SK-N-SH (cell line): Measurements from ENCODE around the gene POM121L12. TPM values are rescaled to one million over a fixed set of nuclear protein-coding genes. Genes with fewer than 3 reads are reported as not detected.

Source experiments
- CTCF ChIA-PET: fragments of 300-600, 350-600 bp; formaldehyde crosslinking; extraction: SDS; loops from one replicate; lab custom pipeline; 2021; lab: Yijun Ruan, JAX
- POLR2A ChIA-PET: fragments of 350-600 bp; sonication (Branson Sonifier 250); formaldehyde crosslinking; extraction: SDS; loops from one replicate; lab custom pipeline; 2020; ENCODE audit warnings: antibody characterized with exemption, inconsistent platforms; lab: Yijun Ruan, JAX
- DNase-seq: peaks from one replicate; pipeline ENCODE4 v3.0.0; 2012
- H2AFZ ChIP-seq: fragments of 200-600 bp; sonication (generic); 2 replicates; pipeline ENCODE4 v1.8.1; 2016; ENCODE audit warnings: antibody characterized with exemption, mild to moderate bottlenecking, low read depth
- H3F3A ChIP-seq: fragments of 200-600 bp; sonication (generic); replicated peaks from 2 replicates; pipeline ENCODE3; 2016; ENCODE audit warnings: antibody characterized with exemption, mild to moderate bottlenecking; ENCODE audit not compliant: insufficient read depth
- H3K27ac ChIP-seq, 2 experiments: fragments of 200-500 bp in 1 of 2; fragments of 200-600 bp in 1 of 2; sonication (Bioruptor generic) in 1 of 2; sonication (generic), shearing (Covaris generic) in 1 of 2; 2 replicates each; pipeline versions ENCODE4 v1.5.1 to v1.6.1; 2014 to 2016; ENCODE audit warnings: low read depth in 2 of 2, inconsistent platforms in 1 of 2, low read length in 1 of 2, mild to moderate bottlenecking in 1 of 2, mixed read lengths in 1 of 2
- H3K27me3 ChIP-seq: fragments of 200-600 bp; sonication (generic), shearing (Covaris generic); 2 replicates; pipeline ENCODE4 v1.6.1; 2016; ENCODE audit warnings: mixed run types; ENCODE audit not compliant: insufficient read depth
- H3K36me3 ChIP-seq, 2 experiments: fragments of 200-500 bp in 1 of 2; fragments of 200-600 bp in 1 of 2; sonication (Bioruptor generic) in 1 of 2; sonication (generic) in 1 of 2; replicated peaks in 1 of 2; 2 replicates each; pipeline versions ENCODE3 to v1.5.1; 2014 to 2016; ENCODE audit warnings: low read length in 1 of 2, mild to moderate bottlenecking in 1 of 2; ENCODE audit not compliant: insufficient read depth in 2 of 2, control insufficient read depth in 1 of 2
- H3K4me1 ChIP-seq, 2 experiments: fragments of 200-500 bp in 1 of 2; fragments of 200-600 bp in 1 of 2; sonication (Bioruptor generic) in 1 of 2; sonication (generic), shearing (Covaris generic) in 1 of 2; 2 replicates each; pipeline versions ENCODE4 v1.5.1 to v1.6.1; 2014 to 2016; ENCODE audit warnings: low read depth in 1 of 2, low read length in 1 of 2, mixed run types in 1 of 2; ENCODE audit not compliant: insufficient read depth in 2 of 2, control insufficient read depth in 1 of 2
- H3K4me2 ChIP-seq: fragments of 200-600 bp; sonication (generic), shearing (Covaris generic); 2 replicates; pipeline ENCODE4 v1.6.1; 2017; ENCODE audit warnings: mixed run types
- H3K4me3 ChIP-seq, 2 experiments: fragments of 200-500 bp in 1 of 2; fragments of 200-600 bp in 1 of 2; sonication (Bioruptor generic) in 1 of 2; sonication (generic), shearing (Covaris generic) in 1 of 2; 2 replicates each; pipeline versions ENCODE4 v1.5.1 to v1.8.1; 2014 to 2016; ENCODE audit warnings: low read depth in 2 of 2, inconsistent platforms in 1 of 2, low read length in 1 of 2, mild to moderate bottlenecking in 1 of 2, mixed read lengths in 1 of 2, moderate library complexity in 1 of 2
- H3K79me2 ChIP-seq: fragments of 200-600 bp; sonication (generic); 2 replicates; pipeline ENCODE4 v1.8.1; 2017; ENCODE audit warnings: mild to moderate bottlenecking; ENCODE audit not compliant: insufficient read depth
- H3K9ac ChIP-seq: fragments of 200-600 bp; sonication (generic); 2 replicates; pipeline ENCODE4 v1.6.1; 2017; ENCODE audit warnings: mixed run types
- H3K9me2 ChIP-seq: fragments of 200-600 bp; sonication (generic); 2 replicates; pipeline ENCODE4 v1.6.1; 2017; ENCODE audit warnings: mixed run types
- H3K9me3 ChIP-seq: fragments of 200-600 bp; sonication (generic); 2 replicates; pipeline ENCODE4 v1.6.1; 2017; ENCODE audit warnings: mixed run types, mild to moderate bottlenecking, moderate library complexity
- H4K20me1 ChIP-seq: fragments of 200-600 bp; sonication (generic); 2 replicates; pipeline ENCODE4 v1.6.1; 2017; ENCODE audit warnings: mild to moderate bottlenecking, mixed run types; ENCODE audit not compliant: insufficient read depth
- EP300 ChIP-seq, 2 experiments: IDR thresholded peaks; 2 replicates each; pipeline versions ENCODE4 v1.4.0 to v1.6.1; 2012; ENCODE audit warnings: borderline replicate concordance in 1 of 2, low read depth in 1 of 2, low read length in 1 of 2
- EZH2phosphoT487 ChIP-seq: fragments of 200-600 bp; sonication (generic); IDR thresholded peaks from 2 replicates; pipeline ENCODE4 v1.6.1; 2017; ENCODE audit warnings: low read depth, mixed run types, mild to moderate bottlenecking, antibody characterized with exemption, moderate library complexity, borderline replicate concordance
- MXI1 ChIP-seq: IDR thresholded peaks from 2 replicates; pipeline ENCODE4 v1.6.1; 2012; ENCODE audit warnings: mild to moderate bottlenecking, low read depth, low read length, improper control_type of control experiment
- NFIC ChIP-seq: IDR thresholded peaks from 2 replicates; pipeline ENCODE4 v1.4.0; 2012; ENCODE audit warnings: borderline replicate concordance
- NRF1 ChIP-seq: IDR thresholded peaks from 2 replicates; pipeline ENCODE4 v1.6.1; 2012; ENCODE audit warnings: low read depth, mild to moderate bottlenecking, low read length
- RCOR1 ChIP-seq: fragments of 150-350 bp; IDR thresholded peaks from 2 replicates; pipeline ENCODE4 v1.6.1; 2017; ENCODE audit warnings: antibody characterized with exemption, low read length
- REST ChIP-seq: IDR thresholded peaks from 2 replicates; pipeline ENCODE4 v1.6.1; 2012; ENCODE audit warnings: mild to moderate bottlenecking, low read depth, low read length, moderate library complexity
- SIN3A ChIP-seq: IDR thresholded peaks from 2 replicates; pipeline ENCODE4 v1.6.1; 2012; ENCODE audit warnings: low read depth, mild to moderate bottlenecking, low read length, moderate library complexity, borderline replicate concordance
- YY1 ChIP-seq: IDR thresholded peaks from 2 replicates; pipeline ENCODE4 v1.4.0; 2012; ENCODE audit warnings: low read depth, mild to moderate bottlenecking
- WGBS: methylation state at CpG from one replicate; pipeline ENCODE4 v1.1.6; 2017; ENCODE audit warnings: low lambda C conversion rate; 5-methylcytosine and 5-hydroxymethylcytosine counted together
- polyA plus RNA-seq, 3 experiments: library from polyadenylated mRNA; depleted of rRNA; stranded (reverse); fragments of >200 nt; gene quantifications; 2 replicates each; pipeline ENCODE4 v1.2.3, GENCODE V29; 2012
- TF ChIP-seq, protein P1 (sequence below): IDR thresholded peaks from 2 replicates; pipeline ENCODE4; 2012

The POM121L12 gene
- polyA plus RNA-seq, 1 of the 3 experiments (the other 2 are of a cell fraction) = not detected

DNA sequence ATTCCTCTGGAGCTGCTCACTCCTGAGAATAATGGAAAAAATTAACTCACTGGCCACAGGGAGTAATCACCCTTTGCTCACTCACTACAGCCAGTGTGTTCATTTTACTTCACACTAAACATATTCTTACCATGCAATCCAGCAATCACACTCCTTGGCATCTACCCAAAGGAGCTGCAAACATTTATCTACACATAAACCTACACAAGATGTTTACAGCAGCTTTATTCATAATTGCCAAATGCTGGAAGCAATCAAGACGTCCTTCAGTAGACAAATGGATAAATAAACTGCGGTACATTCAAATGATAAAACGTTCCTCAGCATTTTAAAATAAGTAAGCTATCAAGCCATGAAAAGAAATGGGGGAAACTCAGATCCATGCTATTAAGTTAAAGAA, 34.2 kb upstream of the POM121L12 start:
- H3K4me3 ChIP-seq = no peak overlapping the region
- no peaks in the 10 kb centered on the region for H3K36me3 ChIP-seq
- no peaks in the 10 kb centered on the region for H3F3A ChIP-seq
- H3K4me1 ChIP-seq = peaks cover 0 to 2% of the 10 kb centered on the region in 2 experiments; a peak in 1 of 4 replicates
- no peak for DNase-seq
- no peak overlapping the region for H2AFZ ChIP-seq
- H3K9me3 ChIP-seq = no peaks in the 10 kb centered on the region; the same call in none of the 2 replicates
- no peak overlapping the region for H3K9ac ChIP-seq
- no peaks in the 10 kb centered on the region for H4K20me1 ChIP-seq
- WGBS = 19% methylated on average over 3 of the region's 3 CpGs
- H3K79me2 ChIP-seq = no peaks in the 10 kb centered on the region
- peaks cover 4% of the 10 kb centered on the region; the same call in 1 of the 2 replicates for H3K9me2 ChIP-seq
- H3K4me2 ChIP-seq = no peak overlapping the region
- no peak overlapping the region for H3K27ac ChIP-seq
- H3K27me3 ChIP-seq = no peaks in the 10 kb centered on the region
- no peak for TF ChIP-seq MXI1
- no peak for TF ChIP-seq EZH2phosphoT487
- no peak for TF ChIP-seq REST
- POLR2A ChIA-PET = no interaction called here
- CTCF ChIA-PET = interaction anchor here (1.0 kb wide), 1 partner anchor 9 kb away, joined by 3 read pairs; no protein-coding TSS in a partner anchor

GRCh38 chr7:53002389-53002788, 33.0 kb upstream of the POM121L12 start:
- no peaks in the 10 kb centered on the region for H3K79me2 ChIP-seq
- TF ChIP-seq, protein P1, sequence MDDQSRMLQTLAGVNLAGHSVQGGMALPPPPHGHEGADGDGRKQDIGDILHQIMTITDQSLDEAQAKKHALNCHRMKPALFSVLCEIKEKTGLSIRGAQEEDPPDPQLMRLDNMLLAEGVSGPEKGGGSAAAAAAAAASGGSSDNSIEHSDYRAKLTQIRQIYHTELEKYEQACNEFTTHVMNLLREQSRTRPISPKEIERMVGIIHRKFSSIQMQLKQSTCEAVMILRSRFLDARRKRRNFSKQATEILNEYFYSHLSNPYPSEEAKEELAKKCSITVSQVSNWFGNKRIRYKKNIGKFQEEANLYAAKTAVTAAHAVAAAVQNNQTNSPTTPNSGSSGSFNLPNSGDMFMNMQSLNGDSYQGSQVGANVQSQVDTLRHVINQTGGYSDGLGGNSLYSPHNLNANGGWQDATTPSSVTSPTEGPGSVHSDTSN = no peak
- TF ChIP-seq YY1 = no peak
- no peak for TF ChIP-seq NFIC
- no peak for TF ChIP-seq RCOR1
- TF ChIP-seq NRF1 = no peak
- TF ChIP-seq EP300 (IDR thresholded peaks at IDR 0.05; ENCODE audit: borderline replicate concordance in 1 of 2, low read depth in 1 of 2, low read length in 1 of 2) = no peak
- TF ChIP-seq SIN3A = no peak
- H3K4me3 ChIP-seq = no peak overlapping the region
- H3K36me3 ChIP-seq = no peaks in the 10 kb centered on the region
- no peak for DNase-seq
- no peak overlapping the region for H2AFZ ChIP-seq
- H3K9me2 ChIP-seq = peaks cover 4% of the 10 kb centered on the region; the same call in 1 of the 2 replicates
- CTCF ChIA-PET = interaction anchor here (0.6 to 1.0 kb wide), 2 partner anchors 8 to 38 kb away, joined by 3 read pairs; no protein-coding TSS in a partner anchor
- no peak overlapping the region for H3K9ac ChIP-seq
- H3K9me3 ChIP-seq = no peaks in the 10 kb centered on the region; the same call in none of the 2 replicates
- no peaks in the 10 kb centered on the region for H3K27me3 ChIP-seq
- no peaks in the 10 kb centered on the region for H4K20me1 ChIP-seq
- peaks cover 0 to 2% of the 10 kb centered on the region in 2 experiments; a peak in 1 of 4 replicates for H3K4me1 ChIP-seq
- H3K4me2 ChIP-seq = no peak overlapping the region
- POLR2A ChIA-PET = no interaction called here
- no peaks in the 10 kb centered on the region for H3F3A ChIP-seq
- WGBS = 32% methylated on average over 7 of the region's 7 CpGs
- H3K27ac ChIP-seq = no peak overlapping the region
